Measurements from ENCODE around the gene ARSI.
"Not testable (repeated sequence)": the region's sequence is repeated elsewhere in the genome, so short reads cannot be mapped to it uniquely, and the experiment has no call there.

Gene ARSI

GRCh38 chr5:150252489-150252888 lies 50.2 kb downstream of the ARSI start:
- no peak overlapping the region for H3K4me3 ChIP-seq (ENCODE audit: low read length)
- no peak for DNase-seq (ENCODE audit: low read depth)
- no peak for TF ChIP-seq CTCF (IDR thresholded peaks at IDR 0.05; ENCODE audit: insufficient read depth, low read depth, low read length, missing control alignments)

GRCh38 chr5:150251504-150251903 lies 51.2 kb downstream of the ARSI start:
- no peak for TF ChIP-seq CTCF (IDR thresholded peaks at IDR 0.05; ENCODE audit: insufficient read depth, low read depth, low read length, missing control alignments)
- DNase-seq (ENCODE audit: low read depth) = no peak
- no peak overlapping the region for H3K4me3 ChIP-seq (ENCODE audit: low read length)

- DNase-seq (ENCODE audit: low read depth) = no peak
- H3K4me3 ChIP-seq (ENCODE audit: low read length) = no peak overlapping the region
- TF ChIP-seq CTCF (IDR thresholded peaks at IDR 0.05; ENCODE audit: insufficient read depth, low read depth, low read length, missing control alignments) = no peak
These were observed 53.0 kb downstream of the ARSI start for GRCh38 chr5:150249744-150250143.

GRCh38 chr5:150248946-150249345 lies 53.8 kb downstream of the ARSI start:
- no peak overlapping the region for H3K4me3 ChIP-seq (ENCODE audit: low read length)
- no peak for TF ChIP-seq CTCF (IDR thresholded peaks at IDR 0.05; ENCODE audit: insufficient read depth, low read depth, low read length, missing control alignments)
- DNase-seq (ENCODE audit: low read depth) = no peak

- DNase-seq (ENCODE audit: low read depth); H3K4me3 ChIP-seq (ENCODE audit: low read length): not testable (repeated sequence)
These were observed 54.2 kb downstream of the ARSI start for GRCh38 chr5:150248493-150248892.

GRCh38 chr5:150247726-150248125 lies 55.0 kb downstream of the ARSI start:
- no peak overlapping the region for H3K4me3 ChIP-seq (ENCODE audit: low read length)
- TF ChIP-seq CTCF (IDR thresholded peaks at IDR 0.05; ENCODE audit: insufficient read depth, low read depth, low read length, missing control alignments) = no peak
- no peak for DNase-seq (ENCODE audit: low read depth)

GRCh38 chr5:150246835-150247234 lies 55.9 kb downstream of the ARSI start:
- TF ChIP-seq CTCF (IDR thresholded peaks at IDR 0.05; ENCODE audit: insufficient read depth, low read depth, low read length, missing control alignments) = no peak
- DNase-seq (ENCODE audit: low read depth) = no peak
- H3K4me3 ChIP-seq (ENCODE audit: low read length) = no peak overlapping the region

GRCh38 chr5:150246429-150246828 lies 56.3 kb downstream of the ARSI start:
- no peak overlapping the region for H3K4me3 ChIP-seq (ENCODE audit: low read length)
- DNase-seq (ENCODE audit: low read depth) = no peak
- TF ChIP-seq CTCF (IDR thresholded peaks at IDR 0.05; ENCODE audit: insufficient read depth, low read depth, low read length, missing control alignments) = no peak
